Muscle layer of colon (tissue), 2 donors: ENCODE data around the gene ZNF683.
"Not testable (repeated sequence)": the region's sequence is repeated elsewhere in the genome, so short reads cannot be mapped to it uniquely, and the experiment has no call there.

Source experiments
- H3K27ac ChIP-seq: one replicate; pipeline ENCODE4 v1.7.0; 2013; ENCODE audit warnings: low read depth, mild to moderate bottlenecking, low read length, moderate library complexity
- H3K27me3 ChIP-seq, 2 donors: one replicate each; pipeline ENCODE4 v1.7.0; 2013; ENCODE audit warnings: low read length in 2 of 2, mild to moderate bottlenecking in 2 of 2; ENCODE audit not compliant: insufficient read depth in 2 of 2, control insufficient read depth in 1 of 2
- H3K36me3 ChIP-seq: one replicate; pipeline ENCODE4 v1.7.0; 2013; ENCODE audit warnings: mild to moderate bottlenecking, low read length; ENCODE audit not compliant: insufficient read depth
- H3K4me1 ChIP-seq: one replicate; pipeline ENCODE4 v1.7.0; 2013; ENCODE audit warnings: mild to moderate bottlenecking, low read length; ENCODE audit not compliant: insufficient read depth
- H3K4me3 ChIP-seq, 2 donors: one replicate each; pipeline ENCODE4 v1.7.0; 2013; ENCODE audit warnings: low read length in 2 of 2, low read depth in 1 of 2, mild to moderate bottlenecking in 1 of 2, moderate library complexity in 1 of 2
- H3K9ac ChIP-seq: one replicate; pipeline ENCODE4 v1.7.0; 2013; ENCODE audit warnings: low read length
- H3K9me3 ChIP-seq: one replicate; pipeline ENCODE4 v1.7.0; 2013; ENCODE audit warnings: mild to moderate bottlenecking, low read length
- donor health status: abdominal sarcoma.
- donor health status: Adenocarcinoma of cecum.

The ZNF683 gene

DNA sequence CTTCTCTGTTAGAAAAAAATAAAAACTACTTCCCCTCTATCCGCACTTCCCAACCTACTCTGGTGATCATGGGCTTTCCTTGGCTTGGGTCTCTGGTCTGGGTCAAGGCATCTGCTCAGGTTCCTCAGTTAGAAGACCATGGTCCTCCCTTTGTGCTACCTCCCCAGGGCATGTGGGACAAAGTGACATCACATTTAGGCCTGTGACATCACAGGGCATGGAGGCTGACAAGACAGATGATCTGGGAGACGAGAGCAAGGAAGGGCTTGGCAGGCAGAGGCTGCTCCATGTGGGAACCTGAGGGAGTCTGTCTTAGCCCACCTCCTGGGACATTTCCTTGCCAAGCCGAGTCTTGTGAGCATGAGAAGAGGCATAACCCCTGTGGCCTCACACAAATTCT is at the start of gene ZNF683:
ZNF683 (minus strand) TSS at position 140 of the 400 bp plus-strand sequence. CDS start 4,179 bp downstream, outside the sequence.
- H3K9ac ChIP-seq, H3K27ac ChIP-seq, H3K4me1 ChIP-seq: not testable (repeated sequence)

DNA sequence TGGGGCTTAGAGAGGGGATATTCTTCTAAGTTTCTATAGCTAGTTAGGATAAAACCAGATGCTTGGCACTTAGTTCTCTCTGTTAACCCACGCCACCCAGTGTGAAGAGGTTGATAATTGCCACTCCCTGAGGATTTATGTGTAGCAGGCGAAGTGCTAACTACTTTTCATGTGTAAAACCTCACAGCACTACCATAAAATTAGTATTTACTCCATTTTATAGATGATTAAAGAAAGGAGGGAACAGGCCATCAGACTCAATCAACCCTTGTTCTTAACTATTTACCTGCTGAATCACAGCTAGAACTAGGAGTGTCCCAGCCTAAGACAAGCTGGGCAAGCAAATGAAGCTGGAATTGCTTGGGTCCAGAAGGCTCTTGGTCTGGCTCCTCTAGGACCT is 46.9 kb upstream of the ZNF683 start:
- no peak overlapping the region for H3K9ac ChIP-seq
- no peaks in the 10 kb centered on the region for H3K36me3 ChIP-seq
- no peaks in the 10 kb centered on the region for H3K4me1 ChIP-seq
- H3K9me3 ChIP-seq = no peaks in the 10 kb centered on the region
- H3K27me3 ChIP-seq = peaks cover 0 to 4% of the 10 kb centered on the region in 2 donors
- H3K4me3 ChIP-seq = no peak overlapping the region
- no peak overlapping the region for H3K27ac ChIP-seq

More for the DNA sequence above, at the start of gene ZNF683:
- H3K27me3 ChIP-seq, H3K36me3 ChIP-seq, H3K9me3 ChIP-seq, H3K4me3 ChIP-seq: not testable (repeated sequence)

- Histone ChIP-seq H3K4me1 (no peaks in the 10 kb centered on the region), H3K36me3 (no peaks in the 10 kb centered on the region), H3K4me3 (no peak overlapping the region), H3K27me3 (peaks cover 0 to 4% of the 10 kb centered on the region in 2 donors), H3K9me3 (no peaks in the 10 kb centered on the region), H3K27ac (no peak overlapping the region), H3K9ac (no peak overlapping the region)
Observed at GRCh38 chr1:26418865-26419349, 46.4 kb upstream of the ZNF683 start.

- Histone ChIP-seq H3K9me3 (no peaks in the 10 kb centered on the region), H3K36me3 (no peaks in the 10 kb centered on the region), H3K4me3 (no peak overlapping the region), H3K4me1 (no peaks in the 10 kb centered on the region), H3K27me3 (peaks cover 12 to 20% of the 10 kb centered on the region in 2 donors), H3K9ac (no peak overlapping the region), H3K27ac (no peak overlapping the region)
Observed at GRCh38 chr1:26417111-26417759, 44.7 kb upstream of the ZNF683 start.

DNA sequence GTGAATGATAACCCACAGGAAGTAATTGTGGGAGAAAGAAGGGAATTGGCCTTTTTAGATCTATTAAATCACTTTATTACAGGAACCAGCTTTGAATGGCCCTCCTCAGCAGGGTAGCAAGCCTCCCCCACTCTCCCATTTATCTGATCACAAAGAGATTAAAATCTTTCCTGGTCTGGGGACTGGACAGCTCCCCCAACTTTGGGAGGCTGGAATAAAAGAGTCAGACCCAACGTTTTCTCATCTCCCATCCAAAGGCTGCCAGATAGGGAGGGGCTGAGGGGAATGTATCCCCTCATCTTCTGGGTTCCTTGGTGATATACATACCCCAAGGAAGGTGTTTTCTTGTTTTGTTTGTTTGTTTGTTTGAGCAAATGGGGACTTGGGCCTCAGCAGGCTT is 40.5 kb upstream of the ZNF683 start:
- Histone ChIP-seq H3K4me1 (no peaks in the 10 kb centered on the region), H3K4me3 (no peak overlapping the region), H3K27me3 (peaks cover 27 to 51% of the 10 kb centered on the region in 2 donors), H3K9ac (no peak overlapping the region), H3K27ac (no peak overlapping the region), H3K9me3 (no peaks in the 10 kb centered on the region), H3K36me3 (no peaks in the 10 kb centered on the region)

DNA sequence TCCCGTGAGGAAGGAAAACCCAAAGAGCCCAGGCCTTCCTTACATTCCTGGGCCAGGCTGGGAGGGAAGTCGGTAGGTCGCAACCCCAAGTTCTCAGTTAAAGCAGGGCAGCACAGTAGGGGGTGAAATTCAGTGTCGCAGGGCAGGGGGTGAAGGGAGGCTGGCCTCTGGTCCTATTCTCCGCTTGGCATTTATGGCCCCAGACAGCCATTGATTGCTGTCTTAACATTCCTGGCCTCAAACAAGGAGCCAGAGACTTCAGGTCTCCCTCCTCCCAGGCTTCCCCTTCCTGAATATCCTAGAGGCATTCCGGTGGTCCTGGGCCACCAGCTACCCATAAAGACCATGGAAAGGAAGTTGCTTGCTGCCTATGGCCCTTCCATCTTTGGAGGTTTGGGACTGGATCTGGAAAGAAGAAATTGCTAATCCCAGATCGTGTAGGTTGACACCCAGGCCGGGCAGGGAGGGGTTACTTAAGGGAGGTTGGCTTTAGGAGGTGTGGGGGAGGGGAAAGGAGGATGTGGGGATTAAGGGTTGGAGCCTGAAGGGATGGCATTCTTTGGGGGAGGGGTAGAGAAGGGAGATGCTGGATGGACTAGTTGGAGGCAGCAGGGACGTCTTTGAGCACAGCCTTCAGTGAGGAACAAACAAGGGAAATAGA is 39.8 kb upstream of the ZNF683 start:
- Histone ChIP-seq H3K27ac (no peak overlapping the region), H3K9me3 (no peaks in the 10 kb centered on the region), H3K27me3 (peaks cover 27 to 51% of the 10 kb centered on the region in 2 donors)

GRCh38 chr1:26411624-26412074 is 39.1 kb upstream of the ZNF683 start:
- no peak overlapping the region for H3K27ac ChIP-seq
- H3K36me3 ChIP-seq = no peaks in the 10 kb centered on the region
- H3K4me1 ChIP-seq = no peaks in the 10 kb centered on the region
- no peaks in the 10 kb centered on the region for H3K9me3 ChIP-seq
- H3K27me3 ChIP-seq = peaks cover 27 to 51% of the 10 kb centered on the region in 2 donors
- no peak overlapping the region for H3K9ac ChIP-seq
- H3K4me3 ChIP-seq = no peak overlapping the region

More for the DNA sequence above, 39.8 kb upstream of the ZNF683 start:
- Histone ChIP-seq H3K4me3 (no peak overlapping the region), H3K9ac (no peak overlapping the region), H3K36me3 (no peaks in the 10 kb centered on the region), H3K4me1 (no peaks in the 10 kb centered on the region)

DNA sequence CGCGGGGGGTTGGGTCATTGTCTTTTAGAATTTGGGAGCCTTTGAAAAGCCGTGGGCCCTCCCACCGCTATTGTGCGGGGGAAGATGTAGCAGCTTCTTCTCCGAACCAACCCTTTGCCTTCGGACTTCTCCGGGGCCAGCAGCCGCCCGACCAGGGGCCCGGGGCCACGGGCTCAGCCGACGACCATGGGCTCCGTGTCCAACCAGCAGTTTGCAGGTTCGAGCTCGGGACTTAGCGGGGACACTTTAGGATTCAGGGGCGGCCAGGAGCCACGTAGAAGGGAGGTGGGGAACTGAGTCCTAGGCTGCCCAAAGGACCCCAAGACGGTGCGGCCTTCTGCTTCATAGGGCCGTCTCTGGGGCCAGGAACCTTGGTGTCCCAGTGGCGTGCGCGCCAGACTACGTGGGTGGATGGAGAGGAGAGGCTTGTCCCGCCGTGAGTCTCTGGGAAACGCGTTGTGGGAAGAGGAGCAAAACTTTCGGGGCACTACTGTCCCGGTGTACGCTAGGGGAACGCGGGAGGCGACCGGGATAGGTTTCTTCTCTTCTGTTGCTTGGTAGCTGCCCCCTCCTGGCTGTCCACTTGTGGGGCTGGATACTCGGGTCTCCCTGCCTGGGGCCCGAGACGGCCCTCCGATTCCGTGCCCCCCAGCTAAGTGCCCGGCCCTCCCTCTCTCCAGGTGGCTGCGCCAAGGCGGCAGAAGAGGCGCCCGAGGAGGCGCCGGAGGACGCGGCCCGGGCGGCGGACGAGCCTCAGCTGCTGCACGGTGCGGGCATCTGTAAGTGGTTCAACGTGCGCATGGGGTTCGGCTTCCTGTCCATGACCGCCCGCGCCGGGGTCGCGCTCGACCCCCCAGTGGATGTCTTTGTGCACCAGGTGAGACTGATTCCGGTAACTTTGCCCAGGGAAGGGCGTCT is 38.4 kb upstream of the ZNF683 start, which contains the start of gene LIN28A:
LIN28A (plus strand) TSS at position 112 of the 918 bp plus-strand sequence; CDS start at position 187, 75 bp downstream.
- Histone ChIP-seq H3K4me1 (no peaks in the 10 kb centered on the region), H3K27me3 (peaks cover 27 to 51% of the 10 kb centered on the region in 2 donors), H3K27ac (no peak within 1 kb of the TSS), H3K36me3 (no peaks in the 10 kb centered on the region), H3K9me3 (no peaks in the 10 kb centered on the region), H3K4me3 (no peak within 1 kb of the TSS), H3K9ac (no peak within 1 kb of the TSS)

- H3K9ac ChIP-seq = no peak overlapping the region
- no peaks in the 10 kb centered on the region for H3K4me1 ChIP-seq
- no peak overlapping the region for H3K4me3 ChIP-seq
- H3K27ac ChIP-seq = no peak overlapping the region
- H3K27me3 ChIP-seq = peaks cover 27 to 51% of the 10 kb centered on the region in 2 donors
- no peaks in the 10 kb centered on the region for H3K36me3 ChIP-seq
- no peaks in the 10 kb centered on the region for H3K9me3 ChIP-seq
Observed at GRCh38 chr1:26409191-26409807, 36.7 kb upstream of the ZNF683 start.

DNA sequence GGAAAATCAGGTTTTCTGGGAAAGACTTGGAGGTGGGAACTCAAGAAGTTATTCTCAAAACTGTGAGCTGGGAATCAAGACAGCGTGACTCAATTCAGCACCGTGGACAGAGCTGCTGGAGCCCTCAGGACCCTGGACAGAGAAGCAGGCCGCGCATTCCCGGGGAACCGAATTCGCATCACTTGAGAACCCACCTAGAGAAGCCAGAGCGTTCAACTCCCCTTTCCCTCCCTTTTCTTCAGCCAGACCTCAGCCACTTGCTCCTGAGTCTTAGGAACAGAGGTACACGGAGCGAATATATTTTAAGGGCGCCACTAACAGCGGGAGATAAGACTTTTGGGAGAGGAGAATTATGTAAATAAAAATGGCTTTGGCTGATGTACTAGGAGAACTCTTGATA is 36.1 kb upstream of the ZNF683 start:
- Histone ChIP-seq H3K4me3 (no peak overlapping the region), H3K9me3 (no peaks in the 10 kb centered on the region), H3K36me3 (no peaks in the 10 kb centered on the region), H3K4me1 (no peaks in the 10 kb centered on the region), H3K9ac (no peak overlapping the region), H3K27ac (no peak overlapping the region), H3K27me3 (peaks cover 28 to 50% of the 10 kb centered on the region in 2 donors)
